ENCODE results near the gene HAUS7. TPM values are rescaled to one million over a fixed set of nuclear protein-coding genes. Genes with fewer than 3 reads are reported as not detected.

HAUS7 gene
- 10 to 100 TPM; 16.8 to 28.2 (median 25.4) TPM for total RNA-seq
- 10 to 100 TPM; 15.0 to 37.8 (median 18.3) TPM for polyA plus RNA-seq

- peak within 1 kb of the TSS; percentile 70 to 86 (median 72) for H3K27ac ChIP-seq
- intact Hi-C loops (cut with DNase I): loop anchor here (1.0 to 10.0 kb wide), 3 partner anchors 37 to 528 kb away; partner anchors contain the start of gene ZNF275
- 8 to 9% methylated on average over 70 of the region's 70 CpGs for WGBS, 2 donors
- TF ChIP-seq CTCF (IDR thresholded peaks at IDR 0.05) (peak; percentile 29 to 52 (median 44)), EP300 (IDR thresholded peaks at IDR 0.05) (no peak), POLR2AphosphoS5 (IDR thresholded peaks at IDR 0.05) (peak; percentile 6 to 72 (median 55))
- no peaks in the 10 kb centered on the region for H3K36me3 ChIP-seq
- H3K4me3 ChIP-seq: peak within 1 kb of the TSS; percentile 41 to 70 (median 62)
- DNase-seq: peak; percentile 94
- no peaks in the 10 kb centered on the region for H3K9me3 ChIP-seq
- H3K4me1 ChIP-seq: peaks cover 0 to 19% (median 11%) of the 10 kb centered on the region in 4 donors
- H3K27me3 ChIP-seq: peaks cover 0 to 2% (median 0%) of the 10 kb centered on the region in 3 donors
Observed at GRCh38 chrX:153470411-153471363, at the start of gene HAUS7. HAUS7 (minus strand) TSS chrX:153470576; CDS start chrX:153470557, 19 bp downstream.

DNA sequence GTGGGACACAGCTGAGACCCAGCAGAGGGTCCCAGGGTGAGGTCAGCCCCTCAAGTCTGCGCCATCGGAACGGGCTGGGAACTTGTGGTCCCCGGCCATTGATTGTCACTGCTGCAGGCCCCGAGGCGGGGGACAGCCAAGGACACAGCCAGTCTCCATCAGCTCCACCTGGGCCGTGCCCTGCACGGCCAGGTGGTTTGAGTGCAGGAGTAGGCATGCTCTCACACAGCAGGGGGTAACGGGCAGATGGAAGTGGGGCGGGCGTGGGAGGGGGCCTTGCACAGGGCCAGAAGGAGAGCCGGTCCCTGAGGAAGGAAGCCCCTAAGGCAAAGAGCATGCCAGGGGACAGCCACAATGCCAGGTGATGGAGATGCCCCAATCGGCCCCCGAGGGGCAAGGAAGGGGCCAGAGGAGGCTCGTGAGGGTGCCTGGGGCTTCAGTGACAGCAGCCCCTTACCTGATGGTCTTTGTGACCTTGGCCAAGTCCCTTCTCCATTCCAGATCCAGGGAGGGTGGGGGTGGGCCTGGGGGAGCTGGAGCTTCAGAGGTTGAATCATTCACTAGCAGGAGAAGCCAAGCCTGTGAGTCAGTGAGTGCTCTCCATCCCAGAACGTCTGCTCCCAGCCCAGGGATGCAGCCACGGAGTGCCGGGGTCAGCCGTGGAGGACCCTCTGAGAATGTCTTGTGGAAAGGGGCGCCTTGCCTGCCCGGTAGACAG lies 49.4 kb upstream of the HAUS7 start:
- WGBS, 2 donors: 67 to 72% methylated on average over 21 of the region's 21 CpGs
- no peak for TF ChIP-seq POLR2AphosphoS5 (IDR thresholded peaks at IDR 0.05)
- no peak for TF ChIP-seq CTCF (IDR thresholded peaks at IDR 0.05)
- TF ChIP-seq POLR2A (IDR thresholded peaks at IDR 0.05): no peak
- TF ChIP-seq EP300 (IDR thresholded peaks at IDR 0.05): no peak
- Histone ChIP-seq H3K27me3 (peaks cover 0 to 43% (median 9%) of the 10 kb centered on the region in 3 donors), H3K4me3 (no peak overlapping the region), H3K36me3 (no peaks in the 10 kb centered on the region), H3K9me3 (no peaks in the 10 kb centered on the region), H3K27ac (no peak overlapping the region), H3K4me1 (peaks cover 0 to 6% (median 4%) of the 10 kb centered on the region in 4 donors)
- no peak for DNase-seq
- intact Hi-C loops (cut with DNase I): no loop called here

DNA sequence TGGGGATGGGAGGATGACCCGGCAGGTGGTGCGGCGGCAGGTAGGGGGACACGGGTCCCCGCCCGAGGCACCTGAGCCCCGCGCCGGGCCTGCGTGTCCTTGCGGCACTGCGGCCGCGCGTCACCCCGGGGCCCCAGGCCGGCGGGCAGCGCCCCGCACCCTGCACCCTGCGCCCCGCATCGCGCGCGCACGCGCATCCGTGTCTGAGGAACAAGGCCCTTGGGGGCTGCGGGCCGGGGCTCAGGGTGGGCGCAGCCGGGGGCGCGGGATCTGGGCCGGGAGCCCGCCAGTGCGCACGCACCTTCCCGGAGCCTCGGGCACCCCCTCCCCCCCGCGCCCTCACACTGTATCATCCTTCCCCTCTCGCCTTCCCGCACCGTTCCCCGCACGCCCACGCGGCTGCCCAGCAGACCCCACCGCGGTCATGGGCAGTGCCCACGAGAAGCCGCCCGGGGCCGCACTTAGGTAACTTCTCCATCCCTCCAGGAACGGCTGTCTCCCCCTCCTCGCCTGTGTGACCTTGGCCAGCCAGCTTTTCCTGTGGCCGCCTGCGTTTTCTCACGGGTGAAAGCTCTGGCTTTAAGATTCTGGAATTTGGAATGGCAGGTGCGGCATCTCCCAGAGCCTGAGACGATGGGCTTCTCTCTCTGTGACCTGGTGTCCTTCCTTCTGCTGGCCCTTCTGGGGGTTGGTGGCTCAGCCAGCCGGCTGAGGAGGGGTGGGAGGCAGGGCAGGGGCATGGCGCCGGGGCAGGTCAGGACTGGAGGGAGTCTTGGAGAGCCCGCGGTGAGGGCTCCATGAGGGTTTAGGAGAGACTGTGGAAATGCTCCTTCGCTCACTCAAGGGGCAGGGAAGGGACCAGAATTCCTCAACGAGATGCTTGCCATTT lies 47.8 kb upstream of the HAUS7 start:
- Histone ChIP-seq H3K9me3 (no peaks in the 10 kb centered on the region), H3K4me1 (peaks cover 0 to 6% (median 4%) of the 10 kb centered on the region in 4 donors), H3K27ac (no peak overlapping the region), H3K27me3 (peaks cover 0 to 43% (median 9%) of the 10 kb centered on the region in 3 donors), H3K36me3 (no peaks in the 10 kb centered on the region), H3K4me3 (no peak overlapping the region)
- 4 to 8% methylated on average over 70 of the region's 70 CpGs for WGBS, 2 donors
- intact Hi-C loops (cut with DNase I): no loop called here
- DNase-seq: no peak
- no peak for TF ChIP-seq CTCF (IDR thresholded peaks at IDR 0.05)

DNA sequence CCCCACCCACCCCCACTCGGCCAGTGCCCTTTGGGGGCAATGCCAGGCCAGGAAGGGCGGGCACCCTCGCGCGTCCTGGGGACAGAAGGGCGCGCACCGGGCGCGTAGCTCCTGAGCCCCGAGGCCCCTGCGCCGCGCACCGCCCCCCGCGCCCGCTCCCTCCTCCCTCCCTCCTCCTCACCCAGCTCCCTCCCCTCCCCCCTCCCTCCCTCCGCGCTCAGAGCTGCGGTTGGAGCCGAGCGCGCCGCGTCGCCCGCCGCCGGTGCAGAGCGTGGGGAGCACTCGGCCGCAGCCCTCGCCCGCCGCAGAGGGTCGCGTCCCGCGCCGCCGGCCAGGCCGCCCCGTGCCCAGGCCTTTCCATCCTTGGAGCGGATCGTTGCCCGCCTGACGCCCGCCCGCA lies 47.0 kb upstream of the HAUS7 start, which contains the start of gene ATP2B3:
ATP2B3 (plus strand) TSS at position 220 of the 400 bp plus-strand sequence. CDS start 18,606 bp downstream, outside the sequence.
- H3K36me3 ChIP-seq: no peaks in the 10 kb centered on the region
- no peak within 1 kb of the TSS for H3K27ac ChIP-seq
- H3K4me3 ChIP-seq: no peak within 1 kb of the TSS
- intact Hi-C loops (cut with DNase I): no loop called here
- DNase-seq: no peak
- WGBS, 2 donors: 2 to 10% methylated on average over 47 to 50 of the region's 50 CpGs
- no peak for TF ChIP-seq POLR2AphosphoS5 (IDR thresholded peaks at IDR 0.05)
- TF ChIP-seq POLR2A (IDR thresholded peaks at IDR 0.05): no peak
- TF ChIP-seq EP300 (IDR thresholded peaks at IDR 0.05): no peak
- TF ChIP-seq CTCF (IDR thresholded peaks at IDR 0.05): no peak
- H3K4me1 ChIP-seq: peaks cover 0 to 6% (median 4%) of the 10 kb centered on the region in 4 donors
- H3K27me3 ChIP-seq: peaks cover 0 to 43% (median 9%) of the 10 kb centered on the region in 3 donors
- no peaks in the 10 kb centered on the region for H3K9me3 ChIP-seq
